OCI-LY1 (cell line): Measurements from ENCODE around the gene LSP1.

Experiments used
- EZH2 ChIP-seq: fragments of 200-600 bp; sonication (generic), shearing (Covaris generic); IDR thresholded peaks from 2 replicates; pipeline ENCODE4 v1.8.0; 2017; ENCODE audit warnings: borderline replicate concordance, mixed run types, mild to moderate bottlenecking, antibody characterized with exemption, low read length, moderate library complexity, mixed read lengths
- TF ChIP-seq, protein P1 (sequence below): fragments of 200-600 bp; sonication (generic), shearing (Covaris generic); IDR thresholded peaks from 2 replicates; pipeline ENCODE4 v1.5.1; 2017; ENCODE audit warnings: mild to moderate bottlenecking, antibody characterized with exemption, low read length, moderate library complexity, mixed read lengths

- TF ChIP-seq, protein P1, sequence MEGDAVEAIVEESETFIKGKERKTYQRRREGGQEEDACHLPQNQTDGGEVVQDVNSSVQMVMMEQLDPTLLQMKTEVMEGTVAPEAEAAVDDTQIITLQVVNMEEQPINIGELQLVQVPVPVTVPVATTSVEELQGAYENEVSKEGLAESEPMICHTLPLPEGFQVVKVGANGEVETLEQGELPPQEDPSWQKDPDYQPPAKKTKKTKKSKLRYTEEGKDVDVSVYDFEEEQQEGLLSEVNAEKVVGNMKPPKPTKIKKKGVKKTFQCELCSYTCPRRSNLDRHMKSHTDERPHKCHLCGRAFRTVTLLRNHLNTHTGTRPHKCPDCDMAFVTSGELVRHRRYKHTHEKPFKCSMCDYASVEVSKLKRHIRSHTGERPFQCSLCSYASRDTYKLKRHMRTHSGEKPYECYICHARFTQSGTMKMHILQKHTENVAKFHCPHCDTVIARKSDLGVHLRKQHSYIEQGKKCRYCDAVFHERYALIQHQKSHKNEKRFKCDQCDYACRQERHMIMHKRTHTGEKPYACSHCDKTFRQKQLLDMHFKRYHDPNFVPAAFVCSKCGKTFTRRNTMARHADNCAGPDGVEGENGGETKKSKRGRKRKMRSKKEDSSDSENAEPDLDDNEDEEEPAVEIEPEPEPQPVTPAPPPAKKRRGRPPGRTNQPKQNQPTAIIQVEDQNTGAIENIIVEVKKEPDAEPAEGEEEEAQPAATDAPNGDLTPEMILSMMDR, result no peak
- no peak for TF ChIP-seq EZH2
These were observed 1.5 kb downstream of the LSP1 start for GRCh38 chr11:1854132-1854948.
